Measurements from ENCODE around the gene B3GALNT2.
"Not testable (repeated sequence)": the region's sequence is repeated elsewhere in the genome, so short reads cannot be mapped to it uniquely, and the experiment has no call there.

Gene B3GALNT2

GRCh38 chr1:235468970-235469369 is 35.3 kb downstream of the B3GALNT2 start:
- H4K8ac ChIP-seq (ENCODE audit: low read length): no peak overlapping the region
- H3K27me3 ChIP-seq (ENCODE audit: control insufficient read depth in 1 of 2, insufficient read depth in 1 of 2, low read length in 2 of 2): no peaks in the 10 kb centered on the region
- H3K27ac ChIP-seq (ENCODE audit: low read length, poor library complexity, severe bottlenecking): no peak overlapping the region
- peaks cover 1% of the 10 kb centered on the region for H3K79me1 ChIP-seq (replicated peaks; ENCODE audit: low read length, poor library complexity, severe bottlenecking)
- H2BK12ac ChIP-seq (ENCODE audit: low read length in 2 of 2): no peak overlapping the region
- no peak overlapping the region for H4K91ac ChIP-seq (ENCODE audit: low read length)
- no peak overlapping the region for H2BK120ac ChIP-seq (ENCODE audit: low read depth, low read length)
- WGBS: 100% methylated on average over 2 of the region's 4 CpGs
- H2BK5ac ChIP-seq (ENCODE audit: low read depth, low read length, poor library complexity, severe bottlenecking): no peak overlapping the region
- no peaks in the 10 kb centered on the region for H3K4me1 ChIP-seq (ENCODE audit: control insufficient read depth, insufficient read depth, low read depth, low read length)
- peaks cover 0 to 21% of the 10 kb centered on the region in 2 experiments for H3K36me3 ChIP-seq (ENCODE audit: control insufficient read depth in 1 of 2, insufficient read depth in 2 of 2, low read depth in 1 of 2, low read length in 2 of 2)
- no peak overlapping the region for H3K14ac ChIP-seq (ENCODE audit: low read length in 2 of 2)
- no peak overlapping the region for H2BK15ac ChIP-seq (ENCODE audit: low read depth, poor library complexity, severe bottlenecking)
- H3K4me3 ChIP-seq (ENCODE audit: insufficient read depth in 1 of 2, low read depth in 1 of 2, low read length in 2 of 2): no peak overlapping the region
- no peak overlapping the region for H3K23ac ChIP-seq (ENCODE audit: low read length in 2 of 2)
- no peaks in the 10 kb centered on the region for H3K9me3 ChIP-seq (ENCODE audit: control insufficient read depth, low read length)
- no peak overlapping the region for H3K4ac ChIP-seq (ENCODE audit: low read depth in 1 of 2, low read length in 2 of 2)
- no peak overlapping the region for H2AFZ ChIP-seq (ENCODE audit: low read depth, low read length)
- H2AK5ac ChIP-seq (ENCODE audit: low read length, severe bottlenecking): no peak overlapping the region
- peak; percentile 7 for DNase-seq
- H3K4me2 ChIP-seq (ENCODE audit: low read length, poor library complexity, severe bottlenecking): no peak overlapping the region
- H3K9ac ChIP-seq (ENCODE audit: low read length): no peak overlapping the region
- H3K18ac ChIP-seq (ENCODE audit: low read depth in 1 of 2, low read length in 2 of 2): no peak overlapping the region

GRCh38 chr1:235468004-235468403 is 36.2 kb downstream of the B3GALNT2 start:
- Histone ChIP-seq H2AK5ac (ENCODE audit: low read length, severe bottlenecking) (no peak overlapping the region), H3K4me3 (ENCODE audit: insufficient read depth in 1 of 2, low read depth in 1 of 2, low read length in 2 of 2) (no peak overlapping the region), H3K27ac (ENCODE audit: low read length, poor library complexity, severe bottlenecking) (no peak overlapping the region), H2BK5ac (ENCODE audit: low read depth, low read length, poor library complexity, severe bottlenecking) (no peak overlapping the region), H4K91ac (ENCODE audit: low read length) (no peak overlapping the region), H4K8ac (ENCODE audit: low read length) (no peak overlapping the region), H3K18ac (ENCODE audit: low read depth in 1 of 2, low read length in 2 of 2) (no peak overlapping the region), H3K4me2 (ENCODE audit: low read length, poor library complexity, severe bottlenecking) (no peak overlapping the region), H2BK12ac (ENCODE audit: low read length in 2 of 2) (no peak overlapping the region), H2AFZ (ENCODE audit: low read depth, low read length) (no peak overlapping the region), H3K4ac (ENCODE audit: low read depth in 1 of 2, low read length in 2 of 2) (no peak overlapping the region), H3K23ac (ENCODE audit: low read length in 2 of 2) (no peak overlapping the region), H3K79me1 (replicated peaks; ENCODE audit: low read length, poor library complexity, severe bottlenecking) (peaks cover 1% of the 10 kb centered on the region), H3K36me3 (ENCODE audit: control insufficient read depth in 1 of 2, insufficient read depth in 2 of 2, low read depth in 1 of 2, low read length in 2 of 2) (peaks cover 0 to 21% of the 10 kb centered on the region in 2 experiments), H3K27me3 (ENCODE audit: control insufficient read depth in 1 of 2, insufficient read depth in 1 of 2, low read length in 2 of 2) (no peaks in the 10 kb centered on the region), H3K14ac (ENCODE audit: low read length in 2 of 2) (no peak overlapping the region), H2BK120ac (ENCODE audit: low read depth, low read length) (no peak overlapping the region), H2BK15ac (ENCODE audit: low read depth, poor library complexity, severe bottlenecking) (no peak overlapping the region), H3K9ac (ENCODE audit: low read length) (no peak overlapping the region), H3K9me3 (ENCODE audit: control insufficient read depth, low read length) (no peaks in the 10 kb centered on the region), H3K4me1 (ENCODE audit: control insufficient read depth, insufficient read depth, low read depth, low read length) (no peaks in the 10 kb centered on the region)
- no peak for DNase-seq
- WGBS: 88% methylated on average over 1 of the region's 3 CpGs

- Histone ChIP-seq H3K18ac (ENCODE audit: low read depth in 1 of 2, low read length in 2 of 2) (no peak overlapping the region), H2BK12ac (ENCODE audit: low read length in 2 of 2) (no peak overlapping the region), H3K4me3 (ENCODE audit: insufficient read depth in 1 of 2, low read depth in 1 of 2, low read length in 2 of 2) (no peak overlapping the region), H4K91ac (ENCODE audit: low read length) (no peak overlapping the region), H3K9me3 (ENCODE audit: control insufficient read depth, low read length) (no peaks in the 10 kb centered on the region), H3K23ac (ENCODE audit: low read length in 2 of 2) (no peak overlapping the region), H4K8ac (ENCODE audit: low read length) (no peak overlapping the region), H3K9ac (ENCODE audit: low read length) (no peak overlapping the region), H3K14ac (ENCODE audit: low read length in 2 of 2) (no peak overlapping the region), H2AK5ac (ENCODE audit: low read length, severe bottlenecking) (no peak overlapping the region), H2BK15ac (ENCODE audit: low read depth, poor library complexity, severe bottlenecking) (no peak overlapping the region), H3K79me1 (replicated peaks; ENCODE audit: low read length, poor library complexity, severe bottlenecking) (peaks cover 1% of the 10 kb centered on the region), H3K4me1 (ENCODE audit: control insufficient read depth, insufficient read depth, low read depth, low read length) (no peaks in the 10 kb centered on the region), H3K4ac (ENCODE audit: low read depth in 1 of 2, low read length in 2 of 2) (no peak overlapping the region), H2BK120ac (ENCODE audit: low read depth, low read length) (no peak overlapping the region), H3K36me3 (ENCODE audit: control insufficient read depth in 1 of 2, insufficient read depth in 2 of 2, low read depth in 1 of 2, low read length in 2 of 2) (peaks cover 0 to 15% of the 10 kb centered on the region in 2 experiments), H2BK5ac (ENCODE audit: low read depth, low read length, poor library complexity, severe bottlenecking) (no peak overlapping the region), H2AFZ (ENCODE audit: low read depth, low read length) (no peak overlapping the region), H3K27me3 (ENCODE audit: control insufficient read depth in 1 of 2, insufficient read depth in 1 of 2, low read length in 2 of 2) (no peaks in the 10 kb centered on the region), H3K27ac (ENCODE audit: low read length, poor library complexity, severe bottlenecking) (no peak overlapping the region), H3K4me2 (ENCODE audit: low read length, poor library complexity, severe bottlenecking) (no peak overlapping the region)
- no peak for DNase-seq
- 86% methylated on average over 1 of the region's 3 CpGs for WGBS
Observed at GRCh38 chr1:235465066-235465465, 39.2 kb downstream of the B3GALNT2 start.

GRCh38 chr1:235462832-235463231 is 41.4 kb downstream of the B3GALNT2 start:
- not testable (repeated sequence) for H3K9ac ChIP-seq (ENCODE audit: low read length); H3K4ac ChIP-seq (ENCODE audit: low read depth in 1 of 2, low read length in 2 of 2); H4K91ac ChIP-seq (ENCODE audit: low read length); H3K4me1 ChIP-seq (ENCODE audit: control insufficient read depth, insufficient read depth, low read depth, low read length); H3K79me1 ChIP-seq (replicated peaks; ENCODE audit: low read length, poor library complexity, severe bottlenecking); DNase-seq; H2AK5ac ChIP-seq (ENCODE audit: low read length, severe bottlenecking); H2AFZ ChIP-seq (ENCODE audit: low read depth, low read length); H2BK15ac ChIP-seq (ENCODE audit: low read depth, poor library complexity, severe bottlenecking); H2BK120ac ChIP-seq (ENCODE audit: low read depth, low read length); H3K18ac ChIP-seq (ENCODE audit: low read depth in 1 of 2, low read length in 2 of 2); H3K27ac ChIP-seq (ENCODE audit: low read length, poor library complexity, severe bottlenecking); H3K4me3 ChIP-seq (ENCODE audit: insufficient read depth in 1 of 2, low read depth in 1 of 2, low read length in 2 of 2); H3K4me2 ChIP-seq (ENCODE audit: low read length, poor library complexity, severe bottlenecking); H3K9me3 ChIP-seq (ENCODE audit: control insufficient read depth, low read length); H4K8ac ChIP-seq (ENCODE audit: low read length); H3K27me3 ChIP-seq (ENCODE audit: control insufficient read depth in 1 of 2, insufficient read depth in 1 of 2, low read length in 2 of 2); H2BK12ac ChIP-seq (ENCODE audit: low read length in 2 of 2); H3K14ac ChIP-seq (ENCODE audit: low read length in 2 of 2); H3K23ac ChIP-seq (ENCODE audit: low read length in 2 of 2); H2BK5ac ChIP-seq (ENCODE audit: low read depth, low read length, poor library complexity, severe bottlenecking)
- WGBS: 96% methylated on average over 2 of the region's 3 CpGs
- peaks cover 0 to 15% of the 10 kb centered on the region in 2 experiments for H3K36me3 ChIP-seq (ENCODE audit: control insufficient read depth in 1 of 2, insufficient read depth in 2 of 2, low read depth in 1 of 2, low read length in 2 of 2)

All from mesenchymal stem cell (in vitro differentiated cells and primary cell).